ENCODE measurements around the gene MACROD1.

Gene MACROD1

DNA sequence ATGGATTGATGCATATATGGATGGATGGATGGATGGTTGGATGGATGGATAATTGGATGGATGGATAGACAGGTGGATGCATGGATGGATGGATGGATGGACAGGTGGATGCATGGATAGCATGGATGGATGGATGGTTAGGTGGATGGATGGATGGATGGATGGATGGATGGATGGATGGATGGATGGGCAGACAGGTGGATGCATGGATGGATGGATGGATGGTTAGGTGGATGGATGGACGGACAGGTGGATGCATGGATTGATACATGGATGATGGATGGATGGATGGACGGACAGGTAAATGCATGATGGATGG, 52.5 kb downstream of the MACROD1 start:
- no peak overlapping the region for H3K4me3 ChIP-seq (ENCODE audit: low read depth, low read length)
- no peaks in the 10 kb centered on the region for H3K4me1 ChIP-seq
- H3K4me2 ChIP-seq (ENCODE audit: low read length) = no peak overlapping the region
- H3K27ac ChIP-seq = no peak overlapping the region
- TF ChIP-seq, protein P1, sequence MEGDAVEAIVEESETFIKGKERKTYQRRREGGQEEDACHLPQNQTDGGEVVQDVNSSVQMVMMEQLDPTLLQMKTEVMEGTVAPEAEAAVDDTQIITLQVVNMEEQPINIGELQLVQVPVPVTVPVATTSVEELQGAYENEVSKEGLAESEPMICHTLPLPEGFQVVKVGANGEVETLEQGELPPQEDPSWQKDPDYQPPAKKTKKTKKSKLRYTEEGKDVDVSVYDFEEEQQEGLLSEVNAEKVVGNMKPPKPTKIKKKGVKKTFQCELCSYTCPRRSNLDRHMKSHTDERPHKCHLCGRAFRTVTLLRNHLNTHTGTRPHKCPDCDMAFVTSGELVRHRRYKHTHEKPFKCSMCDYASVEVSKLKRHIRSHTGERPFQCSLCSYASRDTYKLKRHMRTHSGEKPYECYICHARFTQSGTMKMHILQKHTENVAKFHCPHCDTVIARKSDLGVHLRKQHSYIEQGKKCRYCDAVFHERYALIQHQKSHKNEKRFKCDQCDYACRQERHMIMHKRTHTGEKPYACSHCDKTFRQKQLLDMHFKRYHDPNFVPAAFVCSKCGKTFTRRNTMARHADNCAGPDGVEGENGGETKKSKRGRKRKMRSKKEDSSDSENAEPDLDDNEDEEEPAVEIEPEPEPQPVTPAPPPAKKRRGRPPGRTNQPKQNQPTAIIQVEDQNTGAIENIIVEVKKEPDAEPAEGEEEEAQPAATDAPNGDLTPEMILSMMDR (IDR thresholded peaks at IDR 0.05) = no peak
- H3K9me3 ChIP-seq (ENCODE audit: control insufficient read depth, low read length) = no peaks in the 10 kb centered on the region
- H3K27me3 ChIP-seq (ENCODE audit: control insufficient read depth, insufficient read depth, low read length) = no peaks in the 10 kb centered on the region
- no peaks in the 10 kb centered on the region for H3K79me2 ChIP-seq
- no peak overlapping the region for H3K9ac ChIP-seq
- no peaks in the 10 kb centered on the region for H3K36me3 ChIP-seq (ENCODE audit: control insufficient read depth, insufficient read depth, low read length)
- H2AFZ ChIP-seq = no peak overlapping the region

DNA sequence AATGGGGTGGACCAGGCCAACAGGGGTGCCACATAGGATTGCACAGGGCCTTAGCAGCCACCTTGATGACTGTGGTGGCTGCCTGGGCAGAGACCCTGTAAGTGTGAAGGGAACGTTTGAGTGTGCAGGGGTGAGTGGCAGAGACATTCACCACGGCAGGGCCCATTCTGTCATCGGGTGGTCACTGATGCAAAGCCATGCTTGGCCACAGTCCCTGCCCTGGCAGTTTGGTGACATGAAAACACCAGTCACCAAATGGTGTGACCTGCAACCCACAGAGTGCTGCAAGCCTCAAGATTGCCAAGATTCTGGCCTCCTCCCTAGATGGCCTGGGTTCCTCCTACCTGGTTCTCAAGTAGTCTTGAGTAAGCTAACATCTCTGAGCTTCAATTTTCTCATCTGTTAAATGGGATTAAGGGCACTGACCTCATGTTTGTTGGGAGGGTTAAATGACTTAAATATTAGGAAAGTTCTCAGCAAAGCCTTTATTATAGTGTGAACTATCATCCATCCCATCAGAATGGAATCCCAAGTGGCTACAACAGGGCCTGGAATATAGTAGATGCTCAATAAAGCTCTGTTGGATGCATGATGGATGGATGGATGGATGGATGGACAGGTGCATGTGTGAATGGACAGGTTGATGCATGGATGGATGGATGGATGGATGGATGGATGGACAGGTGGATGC, 53.0 kb downstream of the MACROD1 start:
- Histone ChIP-seq H3K4me3 (ENCODE audit: low read depth, low read length) (no peak overlapping the region), H3K9ac (no peak overlapping the region), H3K36me3 (ENCODE audit: control insufficient read depth, insufficient read depth, low read length) (no peaks in the 10 kb centered on the region), H3K9me3 (ENCODE audit: control insufficient read depth, low read length) (no peaks in the 10 kb centered on the region), H2AFZ (no peak overlapping the region), H3K4me2 (ENCODE audit: low read length) (no peak overlapping the region), H3K79me2 (no peaks in the 10 kb centered on the region), H3K4me1 (no peaks in the 10 kb centered on the region), H3K27ac (no peak overlapping the region), H3K27me3 (ENCODE audit: control insufficient read depth, insufficient read depth, low read length) (no peaks in the 10 kb centered on the region)
- TF ChIP-seq, protein P1 (IDR thresholded peaks at IDR 0.05) = no peak

DNA sequence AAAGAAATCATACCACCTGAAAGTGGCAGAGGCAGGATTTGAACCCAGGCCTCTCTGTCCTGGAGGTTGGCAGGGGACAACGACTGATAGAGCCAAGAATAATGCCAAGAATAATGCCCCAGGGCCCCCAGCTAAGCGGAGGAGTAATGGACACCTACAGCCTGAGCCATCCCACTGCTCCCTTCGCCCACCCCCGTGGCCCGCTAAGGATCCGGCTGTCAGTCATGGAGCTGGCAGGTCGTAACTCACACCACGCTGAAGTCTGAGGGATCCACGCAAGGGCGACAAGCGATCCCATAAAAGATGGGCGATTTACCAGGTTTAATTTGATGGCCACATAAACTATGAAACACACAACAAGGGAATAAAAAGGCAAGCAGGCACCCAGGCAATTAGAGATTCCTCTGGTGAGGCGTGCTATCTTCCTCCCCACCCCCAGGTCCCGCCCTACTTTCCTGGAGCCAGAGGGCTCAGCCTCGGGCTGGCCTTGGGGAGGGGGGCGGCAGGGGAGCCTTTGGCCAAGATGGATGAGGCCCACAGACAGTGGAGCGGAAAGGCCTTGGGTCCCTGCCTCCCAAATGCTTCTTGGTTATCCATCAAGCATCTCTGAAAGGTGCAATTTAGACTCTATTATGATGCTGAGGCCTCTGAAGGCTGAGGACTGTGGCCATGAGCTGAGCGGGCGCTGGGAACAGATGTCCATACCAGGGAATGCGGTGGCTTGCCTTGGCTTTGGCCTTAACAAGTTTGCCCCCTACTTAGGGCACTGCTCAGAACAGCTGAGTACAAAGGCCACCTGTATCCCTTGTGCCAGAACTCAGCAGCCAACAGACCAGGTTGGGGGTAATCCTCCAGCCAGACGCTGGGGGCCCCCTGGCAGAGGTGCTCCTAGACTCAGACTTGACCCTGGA, 55.2 kb downstream of the MACROD1 start:
- Histone ChIP-seq H3K4me2 (ENCODE audit: low read length) (no peak overlapping the region), H3K4me3 (ENCODE audit: low read depth, low read length) (no peak overlapping the region), H3K27me3 (ENCODE audit: control insufficient read depth, insufficient read depth, low read length) (no peaks in the 10 kb centered on the region), H2AFZ (no peak overlapping the region), H3K36me3 (ENCODE audit: control insufficient read depth, insufficient read depth, low read length) (no peaks in the 10 kb centered on the region), H3K9me3 (ENCODE audit: control insufficient read depth, low read length) (no peaks in the 10 kb centered on the region), H3K79me2 (no peaks in the 10 kb centered on the region), H3K27ac (no peak overlapping the region), H3K4me1 (no peaks in the 10 kb centered on the region), H3K9ac (no peak overlapping the region)
- TF ChIP-seq, protein P1 (IDR thresholded peaks at IDR 0.05) = no peak

DNA sequence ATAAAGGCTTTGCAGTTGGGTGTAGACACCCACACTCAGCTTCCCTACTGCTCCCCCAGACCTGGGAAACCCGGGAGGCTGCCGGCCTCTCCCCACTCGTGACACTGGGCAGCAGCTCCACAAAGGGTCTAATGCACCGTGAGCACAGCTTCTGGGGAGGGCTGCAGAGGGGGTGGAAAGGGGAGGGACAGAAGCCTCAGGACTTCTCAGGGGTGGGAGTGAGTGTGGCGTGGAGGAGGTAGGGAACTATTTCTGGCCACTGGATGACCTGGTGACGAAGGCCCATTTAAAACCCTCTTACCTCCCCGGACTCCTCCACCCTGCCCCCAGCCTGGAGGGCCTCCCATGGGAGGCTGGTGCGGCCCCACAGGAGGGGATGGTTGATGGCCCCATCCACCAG, 56.6 kb downstream of the MACROD1 start:
- H2AFZ ChIP-seq = no peak overlapping the region
- H3K79me2 ChIP-seq = no peaks in the 10 kb centered on the region
- no peak overlapping the region for H3K27ac ChIP-seq
- H3K36me3 ChIP-seq (ENCODE audit: control insufficient read depth, insufficient read depth, low read length) = no peaks in the 10 kb centered on the region
- no peak overlapping the region for H3K9ac ChIP-seq
- H3K27me3 ChIP-seq (ENCODE audit: control insufficient read depth, insufficient read depth, low read length) = no peaks in the 10 kb centered on the region
- TF ChIP-seq, protein P1 (IDR thresholded peaks at IDR 0.05) = no peak
- no peaks in the 10 kb centered on the region for H3K9me3 ChIP-seq (ENCODE audit: control insufficient read depth, low read length)
- no peak overlapping the region for H3K4me2 ChIP-seq (ENCODE audit: low read length)
- H3K4me3 ChIP-seq (ENCODE audit: low read depth, low read length) = no peak overlapping the region
- H3K4me1 ChIP-seq = no peaks in the 10 kb centered on the region
